Caco-2 (cell line): ENCODE measurements around the gene MRPL48. TPM values are rescaled to one million over a fixed set of nuclear protein-coding genes. Genes with fewer than 3 reads are reported as not detected.

Source experiments
- BruUV-seq: library from RNA; stranded (reverse); fragments of 400-500 nt; replicated peaks from 2 replicates; lab custom pipeline; 2021; lab: Mats Ljungman, UMichigan
- CTCF ChIA-PET: fragments of 300-600 bp; sonication (Branson Sonifier 250); formaldehyde crosslinking; loops from one replicate; lab custom pipeline; 2022; ENCODE audit warnings: antibody characterized with exemption; lab: Charles Lee
- POLR2A ChIA-PET: fragments of 300-600 bp; sonication (Branson Sonifier 250); formaldehyde crosslinking; loops from one replicate; lab custom pipeline; 2022; ENCODE audit warnings: antibody characterized with exemption; lab: Charles Lee
- DNase-seq, 2 experiments: peaks; one replicate each; pipeline versions ENCODE4 v3.0.0 to v3.0.0-alpha.2; 2020 to 2022
- H3K27me3 ChIP-seq: replicated peaks from 2 replicates; pipeline ENCODE4 v1.6.0; 2011; ENCODE audit warnings: low read length; ENCODE audit not compliant: control insufficient read depth, insufficient read depth
- H3K36me3 ChIP-seq: 2 replicates; pipeline ENCODE4 v1.5.1; 2011; ENCODE audit warnings: low read length; ENCODE audit not compliant: control insufficient read depth, insufficient read depth
- H3K4me1 ChIP-seq: fragments of 250-450 bp; sonication (Bioruptor Pico); 2 replicates; pipeline ENCODE4 v1.5.1; 2020; ENCODE audit warnings: mild to moderate bottlenecking
- H3K4me3 ChIP-seq: 2 replicates; pipeline ENCODE4 v1.5.1; 2011; ENCODE audit warnings: low read depth, mild to moderate bottlenecking, control low read depth, low read length
- H3K9me3 ChIP-seq: fragments of 250-450 bp; sonication (Bioruptor Pico); 2 replicates; pipeline ENCODE4 v1.5.1; 2020; ENCODE audit warnings: mild to moderate bottlenecking, moderate library complexity
- H3K27ac Mint-ChIP-seq: one replicate; pipeline ENCODE4 v1.8.0; 2022; ENCODE audit warnings: mixed read lengths; ENCODE audit not compliant: unreplicated experiment
- H3K27me3 Mint-ChIP-seq: one replicate; pipeline ENCODE4 v1.8.0; 2022; ENCODE audit warnings: mixed read lengths; ENCODE audit not compliant: insufficient read depth, unreplicated experiment
- H3K36me3 Mint-ChIP-seq: one replicate; pipeline ENCODE4 v1.8.0; 2022; ENCODE audit warnings: mild to moderate bottlenecking, mixed read lengths; ENCODE audit not compliant: insufficient read depth, unreplicated experiment
- H3K4me1 Mint-ChIP-seq: one replicate; pipeline ENCODE4 v1.8.0; 2022; ENCODE audit warnings: low read depth, mixed read lengths; ENCODE audit not compliant: unreplicated experiment
- H3K4me3 Mint-ChIP-seq: one replicate; pipeline ENCODE4 v1.8.0; 2022; ENCODE audit warnings: mild to moderate bottlenecking, moderate library complexity, mixed read lengths; ENCODE audit not compliant: unreplicated experiment
- H3K9me3 Mint-ChIP-seq: one replicate; pipeline ENCODE4 v1.8.0; 2022; ENCODE audit warnings: mixed read lengths; ENCODE audit not compliant: unreplicated experiment
- CTCF ChIP-seq, 2 experiments: fragments of 200-600 bp in 1 of 2; IDR thresholded peaks; 1 replicate in 1 of 2; 2 replicates in 1 of 2; pipeline versions ENCODE4 v1.5.1 to v1.8.0; 2011 to 2022; ENCODE audit warnings: antibody characterized with exemption in 1 of 2, control low read depth in 1 of 2, inconsistent platforms in 1 of 2, low read depth in 1 of 2, low read length in 1 of 2, mild to moderate bottlenecking in 1 of 2, moderate library complexity in 1 of 2; ENCODE audit not compliant: insufficient read depth in 1 of 2, severe bottlenecking in 1 of 2, unreplicated experiment in 1 of 2
- intact Hi-C: fragments of 100-400 bp; cut with micrococcal nuclease; formaldehyde crosslinking; loops from one replicate; pipeline ENCODE4 v1.10.0; 2022; ENCODE audit not compliant: unreplicated experiment
- total RNA-seq: library from RNA; stranded (reverse); gene quantifications from 2 replicates; pipeline ENCODE4 v1.2.3, GENCODE V29; 2022

Gene MRPL48
- total RNA-seq, 1 experiment from 2014 or later = 113 TPM

GRCh38 chr11:73852049-73852448 is 64.4 kb downstream of the MRPL48 start:
- no peak overlapping the region for H3K27ac Mint-ChIP-seq
- Histone ChIP-seq H3K9me3 (no peaks in the 10 kb centered on the region), H3K4me1 (no peaks in the 10 kb centered on the region), H3K27me3 (no peaks in the 10 kb centered on the region), H3K36me3 (no peaks in the 10 kb centered on the region; the same call in 1 of the 2 replicates), H3K4me3 (no peak overlapping the region)
- H3K27me3 Mint-ChIP-seq = no peaks in the 10 kb centered on the region
- DNase-seq = no peak
- POLR2A ChIA-PET = interaction anchor here (0.6 kb wide), 2 partner anchors 25 to 172 kb away, joined by 8 to 9 read pairs; no protein-coding TSS in a partner anchor
- H3K4me1 Mint-ChIP-seq = no peaks in the 10 kb centered on the region
- H3K36me3 Mint-ChIP-seq = peaks cover 33% of the 10 kb centered on the region
- H3K4me3 Mint-ChIP-seq = no peak overlapping the region
- no TSS peak for BruUV-seq
- intact Hi-C loops = no loop called here
- CTCF ChIA-PET = no interaction called here
- no peaks in the 10 kb centered on the region for H3K9me3 Mint-ChIP-seq
- TF ChIP-seq CTCF (IDR thresholded peaks at IDR 0.05; ENCODE audit: insufficient read depth in 1 of 2, low read depth in 1 of 2, low read length in 1 of 2, severe bottlenecking in 1 of 2, unreplicated experiment in 1 of 2) = no peak

GRCh38 chr11:73854680-73855079 is 67.0 kb downstream of the MRPL48 start:
- Histone ChIP-seq H3K9me3 (no peaks in the 10 kb centered on the region), H3K36me3 (no peaks in the 10 kb centered on the region; the same call in 1 of the 2 replicates), H3K27me3 (no peaks in the 10 kb centered on the region), H3K4me3 (no peak overlapping the region), H3K4me1 (no peaks in the 10 kb centered on the region)
- Mint-ChIP-seq H3K27me3 (no peaks in the 10 kb centered on the region), H3K4me3 (no peak overlapping the region), H3K36me3 (peaks cover 31% of the 10 kb centered on the region), H3K27ac (no peak overlapping the region), H3K9me3 (no peaks in the 10 kb centered on the region), H3K4me1 (no peaks in the 10 kb centered on the region)
- ChIA-PET POLR2A (no interaction called here), CTCF (interaction anchor here (0.7 kb wide), 1 partner anchor 77 kb away, joined by 3 read pairs; no protein-coding TSS in a partner anchor)
- intact Hi-C loops = no loop called here
- no TSS peak for BruUV-seq
- TF ChIP-seq CTCF (IDR thresholded peaks at IDR 0.05; ENCODE audit: insufficient read depth in 1 of 2, low read depth in 1 of 2, low read length in 1 of 2, severe bottlenecking in 1 of 2, unreplicated experiment in 1 of 2) = no peak
- DNase-seq = no peak

- H3K9me3 ChIP-seq = no peaks in the 10 kb centered on the region
- H3K4me1 Mint-ChIP-seq = no peaks in the 10 kb centered on the region
- CTCF ChIA-PET = interaction anchor here (0.9 kb wide), 1 partner anchor 75 kb away, joined by 9 read pairs; no protein-coding TSS in a partner anchor
Measured at GRCh38 chr11:73856031-73856567, 68.4 kb downstream of the MRPL48 start.

More at GRCh38 chr11:73856031-73856567, 68.4 kb downstream of the MRPL48 start:
- POLR2A ChIA-PET = no interaction called here
- TF ChIP-seq CTCF (IDR thresholded peaks at IDR 0.05; ENCODE audit: insufficient read depth in 1 of 2, low read depth in 1 of 2, low read length in 1 of 2, severe bottlenecking in 1 of 2, unreplicated experiment in 1 of 2) = no peak
- H3K4me3 ChIP-seq = no peak overlapping the region
- H3K9me3 Mint-ChIP-seq = no peaks in the 10 kb centered on the region
- no peak overlapping the region for H3K27ac Mint-ChIP-seq
- BruUV-seq = no TSS peak
- no peaks in the 10 kb centered on the region for H3K27me3 Mint-ChIP-seq
- no peaks in the 10 kb centered on the region for H3K27me3 ChIP-seq
- no peak overlapping the region for H3K4me3 Mint-ChIP-seq
- DNase-seq = no peak
- H3K4me1 ChIP-seq = no peaks in the 10 kb centered on the region
- H3K36me3 ChIP-seq = no peaks in the 10 kb centered on the region; the same call in 1 of the 2 replicates
- peaks cover 24% of the 10 kb centered on the region for H3K36me3 Mint-ChIP-seq
- intact Hi-C loops = no loop called here
